Measurements from ENCODE around the gene SLC9A5. TPM values are rescaled to one million over a fixed set of nuclear protein-coding genes. Genes with fewer than 3 reads are reported as not detected.

SLC9A5 gene
- polyA plus RNA-seq, 3 donors = 1.0 TPM; not detected in 2

DNA sequence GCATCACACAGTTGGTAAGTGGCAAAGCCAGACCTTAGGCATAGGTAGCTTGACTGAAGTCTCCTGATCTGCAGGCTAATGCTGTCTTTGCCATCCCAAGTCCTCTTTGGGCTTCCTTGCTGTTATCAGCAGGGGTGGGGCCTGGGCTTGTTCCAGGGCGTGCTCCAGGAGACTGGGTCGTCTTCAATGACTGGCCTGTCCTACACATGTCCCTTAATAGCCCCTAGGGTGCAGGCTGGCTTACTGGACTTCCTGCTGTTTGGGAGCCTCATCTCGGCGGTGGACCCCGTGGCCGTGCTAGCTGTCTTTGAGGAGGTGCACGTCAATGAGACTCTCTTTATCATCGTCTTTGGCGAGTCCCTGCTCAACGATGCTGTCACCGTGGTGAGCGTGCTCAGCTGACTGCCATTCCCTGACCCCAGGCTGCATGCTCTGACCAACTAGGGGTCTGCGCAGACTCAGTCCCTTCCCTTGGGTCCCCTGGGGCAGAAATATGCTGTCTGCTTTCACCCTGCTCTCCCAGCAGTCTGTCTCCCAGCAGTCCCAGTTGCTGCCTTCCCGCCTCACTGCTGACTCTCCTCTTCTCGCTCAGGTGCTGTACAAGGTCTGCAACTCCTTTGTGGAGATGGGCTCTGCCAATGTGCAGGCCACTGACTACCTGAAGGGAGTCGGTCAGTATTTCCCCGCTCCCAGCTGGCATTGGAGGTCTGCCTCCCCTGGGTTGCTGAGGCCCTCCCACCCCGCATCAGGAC is 6.2 kb downstream of the SLC9A5 start:
- intact Hi-C loops (cut with micrococcal nuclease) = no loop called here
- TF ChIP-seq, protein P1, sequence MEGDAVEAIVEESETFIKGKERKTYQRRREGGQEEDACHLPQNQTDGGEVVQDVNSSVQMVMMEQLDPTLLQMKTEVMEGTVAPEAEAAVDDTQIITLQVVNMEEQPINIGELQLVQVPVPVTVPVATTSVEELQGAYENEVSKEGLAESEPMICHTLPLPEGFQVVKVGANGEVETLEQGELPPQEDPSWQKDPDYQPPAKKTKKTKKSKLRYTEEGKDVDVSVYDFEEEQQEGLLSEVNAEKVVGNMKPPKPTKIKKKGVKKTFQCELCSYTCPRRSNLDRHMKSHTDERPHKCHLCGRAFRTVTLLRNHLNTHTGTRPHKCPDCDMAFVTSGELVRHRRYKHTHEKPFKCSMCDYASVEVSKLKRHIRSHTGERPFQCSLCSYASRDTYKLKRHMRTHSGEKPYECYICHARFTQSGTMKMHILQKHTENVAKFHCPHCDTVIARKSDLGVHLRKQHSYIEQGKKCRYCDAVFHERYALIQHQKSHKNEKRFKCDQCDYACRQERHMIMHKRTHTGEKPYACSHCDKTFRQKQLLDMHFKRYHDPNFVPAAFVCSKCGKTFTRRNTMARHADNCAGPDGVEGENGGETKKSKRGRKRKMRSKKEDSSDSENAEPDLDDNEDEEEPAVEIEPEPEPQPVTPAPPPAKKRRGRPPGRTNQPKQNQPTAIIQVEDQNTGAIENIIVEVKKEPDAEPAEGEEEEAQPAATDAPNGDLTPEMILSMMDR (IDR thresholded peaks at IDR 0.05) = no peak
- Histone ChIP-seq H4K20me1 (ENCODE audit: insufficient read depth, low read length) (no peaks in the 10 kb centered on the region), H3K9me3 (replicated peaks in 1 of 2; ENCODE audit: control insufficient read depth in 1 of 2, insufficient read depth in 1 of 2, low read length in 2 of 2) (no peaks in the 10 kb centered on the region), H3K4me1 (ENCODE audit: control insufficient read depth in 1 of 2, insufficient read depth in 2 of 2, low read length in 2 of 2) (no peaks in the 10 kb centered on the region), H3K9ac (ENCODE audit: insufficient read depth, low read length, poor library complexity, severe bottlenecking) (no peak overlapping the region), H3K27ac (ENCODE audit: low read depth in 1 of 2, low read length in 2 of 2) (no peak overlapping the region), H3K36me3 (replicated peaks in 1 of 2; ENCODE audit: control insufficient read depth in 1 of 2, insufficient read depth in 2 of 2, low read length in 2 of 2) (no peaks in the 10 kb centered on the region), H3K79me2 (ENCODE audit: insufficient read depth, low read length) (no peaks in the 10 kb centered on the region), H3K4me2 (replicated peaks; ENCODE audit: extremely low read depth, low read length, poor library complexity, severe bottlenecking) (no peak overlapping the region), H2AFZ (ENCODE audit: insufficient read depth, low read depth, low read length, poor library complexity, severe bottlenecking) (no peak overlapping the region), H3K4me3 (replicated peaks in 1 of 3; ENCODE audit: low read depth in 2 of 3, low read length in 3 of 3) (no peak overlapping the region), H3K27me3 (ENCODE audit: control insufficient read depth in 2 of 2, insufficient read depth in 2 of 2, low read length in 2 of 2) (peaks cover 8 to 12% of the 10 kb centered on the region in 2 donors)
- WGBS (ENCODE audit: insufficient coverage) = 99% methylated on average over 16 of the region's 18 CpGs
- Mint-ChIP-seq H3K4me1 (peaks cover 2% of the 10 kb centered on the region), H3K9me3 (peaks cover 0 to 3% (median 0%) of the 10 kb centered on the region in 7 donors), H3K4me3 (no peak overlapping the region), H3K27ac (peak overlapping the region in 1 of 7 donors; percentile 64), H3K27me3 (ENCODE audit: low read depth in 3 of 3) (peaks cover 12 to 28% (median 19%) of the 10 kb centered on the region in 3 donors), H3K36me3 (peaks cover 0 to 2% of the 10 kb centered on the region in 2 donors)
- no peak for DNase-seq

DNA sequence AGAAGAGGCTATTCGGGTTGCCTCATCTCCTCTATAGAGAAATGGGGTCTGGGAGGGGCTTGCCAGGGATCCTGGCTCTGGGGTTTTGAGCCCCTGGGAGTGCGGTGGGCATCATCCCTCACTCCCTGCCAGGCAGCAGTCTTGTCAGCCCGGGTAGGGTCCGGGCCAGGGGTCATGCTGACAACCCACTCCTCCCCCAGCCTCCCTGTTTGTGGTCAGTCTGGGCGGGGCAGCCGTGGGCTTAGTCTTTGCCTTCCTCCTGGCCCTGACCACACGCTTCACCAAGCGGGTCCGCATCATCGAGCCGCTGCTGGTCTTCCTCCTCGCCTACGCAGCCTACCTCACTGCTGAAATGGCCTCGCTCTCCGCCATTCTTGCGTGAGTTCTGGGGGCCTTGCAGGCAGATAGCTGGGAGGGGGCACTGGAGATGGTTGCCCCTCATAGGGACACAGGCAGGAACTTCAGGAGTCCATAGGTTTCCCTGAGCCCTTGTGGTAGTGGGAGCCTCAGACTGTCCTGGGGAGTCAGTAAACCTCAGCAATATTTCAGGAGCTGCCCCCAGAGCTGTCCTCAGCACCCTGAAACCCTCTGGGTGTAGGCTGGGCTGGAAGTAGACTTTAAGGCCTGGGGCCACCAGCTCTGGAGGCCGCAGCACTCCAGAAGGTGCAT is 6.9 kb downstream of the SLC9A5 start:
- Histone ChIP-seq H4K20me1 (ENCODE audit: insufficient read depth, low read length) (no peaks in the 10 kb centered on the region), H3K79me2 (ENCODE audit: insufficient read depth, low read length) (no peaks in the 10 kb centered on the region), H3K9me3 (replicated peaks in 1 of 2; ENCODE audit: control insufficient read depth in 1 of 2, insufficient read depth in 1 of 2, low read length in 2 of 2) (no peaks in the 10 kb centered on the region), H3K36me3 (replicated peaks in 1 of 2; ENCODE audit: control insufficient read depth in 1 of 2, insufficient read depth in 2 of 2, low read length in 2 of 2) (no peaks in the 10 kb centered on the region), H3K4me1 (ENCODE audit: control insufficient read depth in 1 of 2, insufficient read depth in 2 of 2, low read length in 2 of 2) (no peaks in the 10 kb centered on the region), H3K9ac (ENCODE audit: insufficient read depth, low read length, poor library complexity, severe bottlenecking) (no peak overlapping the region), H3K27ac (ENCODE audit: low read depth in 1 of 2, low read length in 2 of 2) (no peak overlapping the region), H2AFZ (ENCODE audit: insufficient read depth, low read depth, low read length, poor library complexity, severe bottlenecking) (no peak overlapping the region), H3K27me3 (ENCODE audit: control insufficient read depth in 2 of 2, insufficient read depth in 2 of 2, low read length in 2 of 2) (peaks cover under 1 to 5% of the 10 kb centered on the region in 2 donors), H3K4me2 (replicated peaks; ENCODE audit: extremely low read depth, low read length, poor library complexity, severe bottlenecking) (no peak overlapping the region), H3K4me3 (replicated peaks in 1 of 3; ENCODE audit: low read depth in 2 of 3, low read length in 3 of 3) (no peak overlapping the region)
- Mint-ChIP-seq H3K27me3 (ENCODE audit: low read depth in 3 of 3) (peaks cover 5 to 21% (median 12%) of the 10 kb centered on the region in 3 donors), H3K4me1 (no peaks in the 10 kb centered on the region), H3K4me3 (no peak overlapping the region), H3K27ac (peak overlapping the region in 1 of 7 donors; percentile 64), H3K36me3 (no peaks in the 10 kb centered on the region), H3K9me3 (peaks cover 0 to 3% (median 0%) of the 10 kb centered on the region in 7 donors)
- 85% methylated on average over 12 of the region's 17 CpGs for WGBS (ENCODE audit: insufficient coverage)
- intact Hi-C loops (cut with micrococcal nuclease) = no loop called here
- TF ChIP-seq, protein P1 (IDR thresholded peaks at IDR 0.05) = no peak
- no peak for DNase-seq
